Activated CD8-positive, alpha-beta memory T cell treated with anti-CD3 and anti-CD28 coated beads for 24 hours (primary cell): ENCODE measurements around the gene GHITM.
"Not testable (repeated sequence)": the region's sequence is repeated elsewhere in the genome, so short reads cannot be mapped to it uniquely, and the experiment has no call there.

ENCODE experiments used
- DNase-seq: peaks from one replicate; pipeline ENCODE4 v3.0.0-alpha.2; 2020

Gene GHITM

GRCh38 chr10:84176836-84177474 lies 37.6 kb downstream of the GHITM start:
- DNase-seq, result no peak

- peak; percentile 73 for DNase-seq
These were observed 38.3 kb downstream of the GHITM start for GRCh38 chr10:84177541-84178141.

- DNase-seq, result peak; percentile 47
These were observed 38.9 kb downstream of the GHITM start for GRCh38 chr10:84178160-84178609.

- DNase-seq, result peak; percentile 54
These were observed 39.9 kb downstream of the GHITM start for GRCh38 chr10:84179059-84179710.

- DNase-seq, result not testable (repeated sequence)
These were observed 41.1 kb downstream of the GHITM start for GRCh38 chr10:84180386-84180785.

- no peak for DNase-seq
These were observed 42.3 kb downstream of the GHITM start for GRCh38 chr10:84181631-84182030.

- no peak for DNase-seq
These were observed 45.2 kb downstream of the GHITM start for GRCh38 chr10:84184517-84184916.

GRCh38 chr10:84185526-84186175 lies 46.3 kb downstream of the GHITM start:
- DNase-seq, result no peak

- DNase-seq, result no peak
These were observed 49.5 kb downstream of the GHITM start for GRCh38 chr10:84188815-84189214.

- no peak for DNase-seq
These were observed 51.3 kb downstream of the GHITM start for GRCh38 chr10:84190621-84191020.

GRCh38 chr10:84191106-84191505 lies 51.8 kb downstream of the GHITM start:
- DNase-seq, result no peak

- no peak for DNase-seq
These were observed 54.0 kb downstream of the GHITM start for GRCh38 chr10:84193327-84193726.

- DNase-seq, result no peak
These were observed 54.6 kb downstream of the GHITM start for GRCh38 chr10:84193846-84194423.

- peak; percentile 80 for DNase-seq
These were observed 55.2 kb downstream of the GHITM start, which contains the start of gene CDHR1 for GRCh38 chr10:84194424-84195043. Gene CDHR1, plus strand, starts transcription at chr10:84194537. Its CDS starts 224 bp downstream, at chr10:84194761.

GRCh38 chr10:84195044-84195830 lies 55.9 kb downstream of the GHITM start:
- DNase-seq, result no peak

- no peak for DNase-seq
These were observed 56.8 kb downstream of the GHITM start for GRCh38 chr10:84196083-84196482.

GRCh38 chr10:84196941-84197340 lies 57.6 kb downstream of the GHITM start:
- no peak for DNase-seq

GRCh38 chr10:84197643-84198042 lies 58.3 kb downstream of the GHITM start:
- DNase-seq, result no peak

GRCh38 chr10:84198206-84198915 lies 59.1 kb downstream of the GHITM start:
- DNase-seq, result no peak

- DNase-seq, result no peak
These were observed 61.4 kb downstream of the GHITM start for GRCh38 chr10:84200537-84201243.

- no peak for DNase-seq
These were observed 61.9 kb downstream of the GHITM start for GRCh38 chr10:84201244-84201606.
